ENCODE results near the gene TMEM129. TPM values are rescaled to one million over a fixed set of nuclear protein-coding genes. Genes with fewer than 3 reads are reported as not detected.

The TMEM129 gene
- total RNA-seq, 1 experiment from 2014 or later: 51.6 TPM

DNA sequence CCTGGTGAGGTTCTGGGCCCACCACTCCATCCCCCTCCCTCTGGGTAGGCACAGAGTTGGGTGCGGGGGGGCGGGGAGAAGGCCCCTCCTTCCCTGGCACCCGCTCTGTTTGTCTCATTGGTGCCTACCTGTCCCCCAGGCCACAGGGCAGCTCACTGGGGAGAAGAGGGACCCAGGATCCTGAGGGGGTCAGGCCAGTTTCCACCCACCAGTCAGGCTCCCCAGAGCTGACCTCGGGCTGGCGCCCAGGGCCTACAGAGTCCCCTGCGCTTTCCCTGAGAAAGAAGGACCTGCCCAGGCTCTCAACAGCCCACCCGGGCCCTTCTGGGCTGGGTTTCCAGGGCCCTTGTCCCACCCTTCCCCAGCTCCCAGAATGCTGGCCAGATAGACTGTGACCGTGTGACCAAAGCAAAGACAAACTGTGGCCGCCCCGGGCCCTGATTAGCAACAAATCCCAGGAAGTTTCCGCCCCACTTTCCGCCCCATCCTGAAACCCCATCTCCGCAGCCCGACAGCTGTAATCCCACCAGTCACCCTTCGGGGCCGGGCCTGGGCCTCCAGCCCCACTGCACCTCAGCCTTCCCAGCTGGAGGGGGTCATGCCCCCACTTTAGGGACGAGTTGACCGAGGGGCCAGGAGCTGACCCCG is 38.2 kb upstream of the TMEM129 start:
- in situ Hi-C loops (cut with HindIII; ENCODE audit: low sequenced_read_pairs): no loop called here
- no peak for DNase-seq (ENCODE audit: low spot score)

DNA sequence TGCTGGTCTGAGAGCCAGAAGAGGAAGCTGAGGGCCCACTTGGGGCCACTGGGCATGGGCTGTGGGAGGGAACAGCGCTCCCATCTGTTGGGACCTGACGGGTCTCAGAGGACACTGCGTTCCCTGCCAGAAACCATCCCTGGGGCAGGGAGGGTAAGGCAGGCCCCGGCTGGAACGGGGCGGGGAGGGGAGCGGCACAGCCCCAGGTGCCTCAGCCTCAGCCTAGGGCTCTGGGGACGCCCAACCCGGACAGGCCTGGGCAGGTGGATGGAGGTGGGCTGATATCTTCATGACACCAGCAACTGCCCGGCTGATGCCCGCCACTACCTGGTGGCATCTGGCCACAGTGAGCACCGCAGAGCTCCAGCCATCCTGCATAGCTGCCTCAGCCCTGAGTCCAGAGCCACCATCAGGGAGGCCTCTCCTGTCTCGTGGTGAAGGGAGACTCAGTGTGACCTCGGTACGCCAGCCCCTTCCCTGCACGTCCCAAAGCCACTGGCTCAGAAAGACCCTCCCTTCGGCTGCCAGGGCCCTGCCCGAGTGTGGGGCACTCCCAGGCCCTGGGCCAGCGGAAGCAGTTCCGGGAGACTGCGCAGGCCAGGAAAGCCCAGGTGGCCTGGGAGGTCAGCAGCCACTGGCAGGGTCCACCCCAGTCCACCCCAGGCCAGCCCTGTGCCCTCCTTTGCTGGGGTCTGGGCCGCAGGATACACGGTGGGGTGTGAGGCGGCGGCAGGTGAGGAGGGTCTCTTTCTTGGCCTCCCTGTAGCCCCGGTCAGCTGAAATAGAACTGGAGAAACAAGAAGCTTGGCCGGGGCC is 37.4 kb upstream of the TMEM129 start:
- in situ Hi-C loops (cut with HindIII; ENCODE audit: low sequenced_read_pairs): no loop called here

DNA sequence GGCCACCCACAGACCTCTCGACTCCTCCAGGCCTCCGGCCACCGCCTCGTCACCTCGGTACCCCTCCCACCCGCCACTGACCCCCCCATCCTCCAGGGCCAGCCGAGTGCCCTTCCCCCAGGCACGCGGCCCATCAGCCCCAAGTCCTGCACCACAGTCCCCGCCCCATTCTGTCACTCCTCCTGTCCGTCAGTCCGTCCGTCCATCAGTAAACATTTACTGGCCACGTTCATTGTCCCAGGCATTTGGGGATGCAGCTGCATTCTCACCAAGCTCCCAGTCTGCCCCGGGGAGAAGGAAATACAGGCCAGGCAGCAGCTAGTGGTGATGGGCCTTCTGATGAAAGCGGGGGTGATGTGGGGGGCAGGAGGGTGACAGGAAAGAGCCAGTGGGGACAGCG is 36.7 kb upstream of the TMEM129 start:
- no peak for DNase-seq (ENCODE audit: low spot score)
- in situ Hi-C loops (cut with HindIII; ENCODE audit: low sequenced_read_pairs): no loop called here

More for the DNA sequence above, 37.4 kb upstream of the TMEM129 start:
- DNase-seq (ENCODE audit: low spot score): no peak

DNA sequence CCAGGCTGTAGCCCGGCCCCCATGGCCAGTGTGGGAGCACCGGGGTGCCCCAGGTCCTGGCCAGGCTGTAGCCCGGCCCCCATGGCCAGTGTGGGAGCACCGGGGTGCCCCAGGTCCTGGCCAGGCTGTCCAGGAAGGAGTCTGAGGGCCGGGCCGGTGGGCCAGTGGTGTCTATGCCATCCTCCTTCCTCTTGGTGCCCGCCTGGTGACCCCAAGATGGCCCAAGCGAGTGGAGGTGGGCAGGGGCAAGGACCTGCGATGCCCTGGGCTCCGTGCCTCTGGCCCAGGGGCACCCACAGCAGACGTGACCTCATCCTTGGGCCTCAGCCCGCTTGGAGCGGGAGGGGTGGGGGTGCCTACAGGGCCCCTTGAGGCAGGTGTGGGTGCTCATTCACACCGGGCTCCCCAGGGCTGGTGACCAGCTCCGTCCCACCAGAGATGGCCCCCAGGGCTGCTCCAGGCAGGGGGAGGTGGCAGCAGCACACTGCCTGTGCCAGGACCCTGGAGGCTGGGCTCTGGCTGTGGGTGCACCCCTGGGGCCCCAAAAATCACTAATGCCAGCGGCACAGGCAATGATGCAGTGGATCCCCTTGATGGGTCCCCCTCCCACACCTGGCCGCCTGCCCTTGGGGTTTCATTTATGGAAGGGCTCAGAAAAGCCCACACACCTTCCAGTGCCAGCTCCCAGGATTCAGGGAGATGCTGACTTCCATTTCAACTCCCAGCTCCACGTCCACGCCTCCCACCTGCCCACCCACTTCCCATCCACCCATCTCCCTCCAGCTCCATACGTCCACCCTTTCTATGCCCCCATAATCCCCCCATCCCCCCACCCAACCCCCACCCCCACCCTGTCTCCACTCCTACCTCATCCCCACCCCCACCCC is 36.0 kb upstream of the TMEM129 start:
- DNase-seq (ENCODE audit: low spot score): no peak
- in situ Hi-C loops (cut with HindIII; ENCODE audit: low sequenced_read_pairs): no loop called here

DNA sequence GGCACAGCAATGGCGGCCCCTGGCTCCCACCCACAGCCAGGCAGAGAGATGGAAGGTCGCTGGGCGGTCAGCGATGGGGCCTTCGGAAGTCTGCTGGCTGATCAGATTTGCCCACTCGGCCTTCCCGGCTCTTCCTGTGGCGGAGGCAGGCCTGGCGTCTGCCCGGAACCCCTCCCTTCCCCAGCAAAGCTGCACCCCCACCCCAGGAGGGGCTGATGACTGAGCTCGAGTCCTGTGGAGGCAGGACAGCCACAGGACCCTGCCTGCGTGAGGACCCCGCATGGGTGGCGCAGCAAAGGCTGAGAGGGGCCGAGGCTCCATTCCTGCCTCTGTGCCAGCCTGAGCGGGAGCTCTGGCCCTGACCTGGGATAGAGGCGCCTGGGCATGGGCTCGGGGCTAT is 35.0 kb upstream of the TMEM129 start:
- in situ Hi-C loops (cut with HindIII; ENCODE audit: low sequenced_read_pairs): no loop called here
- no peak for DNase-seq (ENCODE audit: low spot score)

DNA sequence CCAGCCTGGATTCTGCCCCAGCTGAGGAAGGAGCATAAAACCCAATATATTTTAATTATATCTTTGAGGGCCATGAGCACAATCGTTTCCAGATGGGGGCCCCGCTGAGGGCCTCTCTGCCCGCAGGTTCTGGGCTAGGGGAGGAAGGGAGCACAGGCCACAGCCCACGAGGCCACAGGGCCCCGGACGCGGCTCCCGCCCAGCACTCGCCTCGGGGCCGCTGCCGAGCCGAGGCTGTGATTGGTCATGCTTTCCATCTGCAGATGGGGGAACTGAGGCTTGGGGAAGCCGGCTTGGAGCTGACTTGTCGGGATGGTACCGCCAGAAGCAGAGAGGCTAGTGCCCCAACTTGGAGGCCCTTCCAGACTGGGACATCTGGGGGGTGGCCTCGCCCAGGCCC is 34.2 kb upstream of the TMEM129 start:
- in situ Hi-C loops (cut with HindIII; ENCODE audit: low sequenced_read_pairs): no loop called here
- no peak for DNase-seq (ENCODE audit: low spot score)

DNA sequence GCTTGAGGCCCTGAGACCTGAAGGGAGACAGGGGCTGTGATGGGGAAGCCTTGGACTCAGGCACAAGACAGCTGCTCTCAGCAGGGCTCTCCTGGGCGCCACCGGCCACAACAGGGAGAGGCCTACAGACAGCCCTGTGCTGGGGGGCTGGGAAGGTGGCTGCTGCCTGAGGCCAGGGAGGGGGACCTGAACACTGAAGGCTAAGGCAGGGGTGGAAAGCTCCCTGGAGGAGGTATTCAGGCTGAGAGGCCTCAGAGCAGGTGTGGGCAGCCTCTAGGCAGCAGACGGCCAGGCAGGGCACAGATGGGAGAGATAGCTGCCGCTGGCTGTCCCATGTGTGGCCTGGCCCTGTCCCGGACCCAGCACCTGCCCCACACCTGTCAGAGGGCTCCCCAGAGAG is 33.2 kb upstream of the TMEM129 start:
- DNase-seq (ENCODE audit: low spot score): no peak
- in situ Hi-C loops (cut with HindIII; ENCODE audit: low sequenced_read_pairs): no loop called here

DNA sequence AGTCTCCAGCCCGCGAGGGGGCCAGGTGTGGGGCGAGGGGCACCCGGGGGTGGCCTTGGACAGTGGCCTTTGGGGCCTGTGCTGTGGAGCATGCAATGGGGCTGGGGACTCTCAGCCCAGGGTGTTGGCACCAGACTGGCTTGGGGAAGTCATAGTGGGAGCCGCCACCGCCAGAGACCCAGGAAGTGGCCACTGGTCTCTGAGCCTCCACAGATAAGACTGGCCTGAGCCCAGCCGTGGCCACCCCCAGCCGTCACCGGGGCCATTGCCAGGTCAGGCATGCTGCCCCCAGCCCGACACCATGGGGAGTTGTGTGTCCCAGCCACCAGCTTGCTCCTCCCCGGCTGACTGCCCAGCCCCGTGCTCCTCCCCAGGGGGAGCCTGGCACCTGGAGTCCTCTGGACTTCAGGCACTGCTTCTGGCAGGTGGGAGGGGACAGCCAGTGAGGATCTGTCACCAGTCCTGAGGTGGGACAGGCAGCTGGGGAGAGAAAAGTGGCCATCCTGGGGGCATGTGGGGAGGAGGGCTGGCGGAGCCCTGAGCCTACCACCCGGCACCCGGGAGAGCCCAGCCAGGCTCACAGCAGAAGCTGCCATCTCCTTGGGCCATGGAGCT is 32.7 kb upstream of the TMEM129 start:
- no peak for DNase-seq (ENCODE audit: low spot score)
- in situ Hi-C loops (cut with HindIII; ENCODE audit: low sequenced_read_pairs): no loop called here

DNA sequence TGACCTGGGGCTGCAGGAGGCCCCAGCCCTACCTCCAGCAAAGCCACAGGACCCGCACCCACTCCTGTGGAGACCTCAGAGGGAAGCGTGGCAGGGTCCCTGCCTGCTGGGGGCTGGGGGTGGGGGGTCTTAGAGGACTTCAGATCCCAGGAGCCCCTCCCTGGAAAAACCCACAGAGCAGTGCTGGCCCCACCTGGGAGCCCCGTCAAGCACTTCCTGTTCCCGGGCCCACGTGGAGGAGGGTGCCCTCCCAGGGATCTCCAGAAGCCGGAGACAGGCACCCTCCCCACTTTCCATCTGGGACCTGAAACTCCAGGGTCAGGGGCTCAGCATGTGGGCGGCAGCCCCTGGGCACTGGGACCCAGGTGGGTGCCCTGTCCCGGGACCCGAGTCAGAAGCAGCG is 32.2 kb upstream of the TMEM129 start:
- in situ Hi-C loops (cut with HindIII; ENCODE audit: low sequenced_read_pairs): no loop called here
- no peak for DNase-seq (ENCODE audit: low spot score)

DNA sequence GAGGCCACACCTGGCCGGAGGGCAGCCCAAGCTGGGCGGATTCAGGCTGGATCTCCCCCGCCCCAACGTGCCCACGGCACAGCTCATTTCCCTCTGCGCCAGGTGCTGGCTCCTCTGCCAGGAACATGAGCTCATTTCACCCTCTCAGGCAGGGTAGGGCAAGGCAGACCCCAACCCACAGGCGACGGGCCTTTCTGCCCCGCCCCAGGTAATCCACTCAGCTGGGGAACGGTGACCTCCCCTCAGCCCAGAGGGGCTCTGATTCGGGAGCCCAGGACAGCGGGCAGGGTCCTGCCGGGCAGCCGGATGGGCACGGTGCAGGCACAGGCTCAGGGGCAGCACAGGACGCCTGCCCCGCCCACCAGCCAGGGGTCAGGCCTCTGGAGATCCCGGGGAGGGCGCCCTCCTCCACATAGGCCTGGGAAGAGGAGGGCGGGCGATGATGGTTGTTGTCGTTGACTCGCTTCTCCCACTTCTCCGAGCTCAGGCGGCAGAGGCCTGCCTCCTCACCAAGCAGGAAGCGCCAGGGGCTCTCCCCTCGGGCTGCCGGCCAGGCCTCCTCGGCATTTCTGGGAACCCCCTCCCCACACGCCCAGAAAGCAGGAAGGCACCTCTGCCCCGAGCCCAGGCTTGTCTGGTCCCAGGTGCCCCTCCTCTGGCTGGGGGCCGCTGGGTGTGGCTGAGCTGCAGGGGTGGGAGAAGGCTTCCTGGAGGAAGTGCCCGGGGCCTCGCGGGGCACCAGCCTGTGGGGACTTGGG is 31.3 kb upstream of the TMEM129 start:
- in situ Hi-C loops (cut with HindIII; ENCODE audit: low sequenced_read_pairs): no loop called here
- no peak for DNase-seq (ENCODE audit: low spot score)

DNA sequence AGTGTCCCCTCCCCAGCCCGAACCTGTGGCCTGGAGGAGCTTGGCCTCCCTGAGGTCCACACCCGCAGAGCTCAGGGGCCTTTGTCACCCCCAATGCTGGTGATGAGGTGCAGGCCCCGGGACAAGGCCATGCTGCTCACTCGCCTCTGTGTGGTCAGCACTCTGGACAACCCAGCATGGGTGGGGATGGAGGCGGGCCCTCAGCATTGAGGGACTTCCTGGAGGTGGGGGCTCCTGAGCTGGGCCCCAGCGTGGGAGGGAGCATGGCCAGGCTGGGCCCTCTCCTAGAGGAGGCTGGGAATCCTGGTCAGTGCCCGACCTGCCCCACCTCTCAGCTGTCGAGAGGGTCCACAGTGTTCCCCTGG is 30.8 kb upstream of the TMEM129 start:
- no peak for DNase-seq (ENCODE audit: low spot score)
- in situ Hi-C loops (cut with HindIII; ENCODE audit: low sequenced_read_pairs): no loop called here

DNA sequence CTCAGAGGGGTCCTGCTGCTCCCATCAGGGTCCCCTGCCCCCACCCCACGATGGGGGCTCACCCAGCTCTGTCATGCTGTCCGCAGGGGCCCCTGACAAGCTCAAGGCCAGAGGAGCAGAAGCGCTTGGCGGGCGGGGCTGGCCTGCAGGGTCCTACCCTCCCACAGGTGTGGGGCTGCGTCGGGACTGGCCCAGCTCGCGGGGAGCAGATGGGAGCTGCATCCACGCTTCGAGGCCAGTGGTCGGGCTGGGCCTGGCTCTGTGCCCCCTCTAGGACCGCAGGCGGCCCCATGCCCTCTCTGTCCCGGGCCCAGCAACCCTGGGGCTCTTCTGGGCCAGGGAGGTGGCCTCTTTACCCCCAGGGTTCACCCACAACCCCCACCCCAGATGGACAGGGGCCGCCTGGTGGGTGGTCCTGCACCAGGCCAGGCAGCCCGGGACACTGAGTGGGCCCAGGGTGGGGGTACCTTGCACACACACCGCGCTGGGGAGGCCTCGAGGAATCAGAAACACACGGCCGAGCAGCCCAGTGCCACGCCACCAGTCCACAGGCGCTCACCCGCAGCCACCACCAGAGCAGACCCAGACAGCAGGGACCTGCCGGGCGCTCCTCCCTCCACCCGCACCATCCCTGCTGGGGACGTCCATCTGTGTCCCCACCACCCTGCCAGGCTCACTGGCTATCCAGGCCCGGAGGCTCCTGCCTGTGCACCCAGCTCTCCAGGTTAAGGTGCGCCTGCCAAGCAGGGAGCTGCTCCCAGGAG is 30.2 kb upstream of the TMEM129 start:
- in situ Hi-C loops (cut with HindIII; ENCODE audit: low sequenced_read_pairs): no loop called here
- no peak for DNase-seq (ENCODE audit: low spot score)

DNA sequence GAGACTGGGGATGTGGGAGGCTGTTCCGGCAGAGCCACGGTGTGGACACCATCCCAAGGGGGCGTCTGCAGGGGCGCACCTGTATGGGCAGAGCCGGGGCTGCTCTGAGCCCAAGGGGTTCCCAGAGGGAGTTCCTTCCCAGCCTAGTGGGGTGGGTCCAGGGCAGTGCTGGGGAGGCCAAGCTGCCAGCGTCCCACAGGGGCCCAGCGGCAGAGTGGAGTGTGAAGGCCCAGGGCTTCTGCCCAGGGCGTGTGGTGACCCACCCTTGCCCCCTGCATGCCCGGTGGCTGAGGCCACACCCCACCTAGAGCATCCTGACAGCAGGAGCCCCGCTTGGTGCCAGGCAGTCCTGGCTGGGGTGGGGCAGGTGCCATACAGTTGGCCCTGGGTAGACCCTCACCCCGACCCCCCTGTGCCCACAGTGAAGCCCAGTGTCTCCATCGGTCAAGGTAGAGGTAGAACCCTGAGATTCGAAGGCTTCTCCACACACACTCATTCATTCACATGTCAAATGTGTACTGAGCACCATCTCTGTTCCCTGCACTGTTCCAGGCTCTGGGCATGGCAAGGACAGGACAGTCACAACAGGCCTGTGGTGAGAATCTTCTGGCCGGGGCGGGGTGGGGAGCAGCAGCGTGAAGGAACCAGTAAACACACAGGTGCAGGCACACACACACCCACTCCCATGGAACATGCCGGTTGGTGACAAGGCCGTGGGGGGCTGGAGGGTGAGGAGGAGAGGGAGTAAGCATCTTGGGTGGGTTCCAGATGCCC is 29.4 kb upstream of the TMEM129 start:
- no peak for DNase-seq (ENCODE audit: low spot score)
- in situ Hi-C loops (cut with HindIII; ENCODE audit: low sequenced_read_pairs): no loop called here

DNA sequence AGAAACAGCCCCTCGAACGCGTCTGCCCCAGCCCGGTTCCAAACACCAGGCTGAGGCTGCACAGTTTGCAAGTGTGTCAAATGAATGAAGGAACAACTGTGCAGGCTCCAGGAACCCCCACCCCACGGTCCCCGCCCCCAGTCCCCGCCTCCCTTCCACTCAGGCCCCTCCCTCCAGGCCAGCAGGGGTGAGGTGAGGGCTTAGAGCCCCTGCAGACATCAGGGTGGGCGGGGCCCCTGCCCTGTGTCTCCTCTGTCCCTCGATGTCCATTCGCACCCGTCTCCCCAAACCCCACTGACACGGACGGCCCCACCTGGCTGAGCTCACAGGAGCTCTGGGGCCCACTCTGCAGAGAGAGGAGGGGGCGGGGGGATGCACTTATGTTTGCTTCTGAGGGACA is 28.7 kb upstream of the TMEM129 start:
- no peak for DNase-seq (ENCODE audit: low spot score)
- in situ Hi-C loops (cut with HindIII; ENCODE audit: low sequenced_read_pairs): no loop called here

DNA sequence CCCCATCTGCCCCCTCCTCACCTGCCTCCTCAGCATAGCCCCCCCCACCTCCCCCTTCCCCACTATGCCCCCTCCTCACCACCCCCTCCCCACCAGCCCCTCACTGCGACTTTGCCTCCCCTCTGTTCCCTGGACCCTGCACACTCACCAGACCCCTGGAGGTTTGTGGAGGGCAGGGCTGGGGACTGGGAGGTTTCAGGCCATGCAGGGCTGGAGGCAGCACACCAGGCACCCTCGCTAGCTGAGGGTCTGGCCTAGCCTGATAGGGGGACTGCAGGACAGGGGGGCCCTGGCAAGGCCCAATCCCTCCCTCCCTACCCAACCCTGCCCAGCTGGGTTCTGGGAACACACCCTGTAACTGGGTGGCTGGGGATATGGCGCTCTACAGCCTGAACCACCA is 28.2 kb upstream of the TMEM129 start:
- in situ Hi-C loops (cut with HindIII; ENCODE audit: low sequenced_read_pairs): no loop called here
- no peak for DNase-seq (ENCODE audit: low spot score)

DNA sequence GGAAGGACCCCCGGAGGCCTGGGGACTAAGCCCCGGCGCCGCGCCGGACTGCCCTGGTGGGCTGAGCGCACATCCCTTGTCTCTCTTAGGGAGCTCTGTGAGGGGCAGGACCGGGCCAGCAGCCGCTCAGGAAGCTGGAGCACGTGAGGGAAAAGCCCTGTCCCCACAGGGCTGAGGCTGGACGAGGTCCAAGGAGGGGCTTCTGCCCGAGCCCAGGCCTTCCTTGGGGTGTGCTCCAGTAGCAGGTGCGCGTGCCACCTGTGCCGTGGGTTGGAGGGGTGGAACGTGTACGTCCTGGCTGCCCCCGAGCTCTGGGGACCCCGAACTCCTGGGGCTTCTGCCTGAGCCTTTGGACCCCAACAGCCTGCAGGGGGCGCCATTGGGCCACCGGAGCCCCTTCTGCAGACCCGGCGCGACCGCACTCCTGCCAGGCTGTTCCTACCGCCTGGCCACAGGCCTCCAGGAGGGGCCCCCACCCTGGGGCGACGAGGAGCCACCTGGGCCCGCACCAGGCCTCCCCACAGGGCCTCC is 27.4 kb upstream of the TMEM129 start:
- DNase-seq (ENCODE audit: low spot score): peak; percentile 61
- in situ Hi-C loops (cut with HindIII; ENCODE audit: low sequenced_read_pairs): no loop called here

DNA sequence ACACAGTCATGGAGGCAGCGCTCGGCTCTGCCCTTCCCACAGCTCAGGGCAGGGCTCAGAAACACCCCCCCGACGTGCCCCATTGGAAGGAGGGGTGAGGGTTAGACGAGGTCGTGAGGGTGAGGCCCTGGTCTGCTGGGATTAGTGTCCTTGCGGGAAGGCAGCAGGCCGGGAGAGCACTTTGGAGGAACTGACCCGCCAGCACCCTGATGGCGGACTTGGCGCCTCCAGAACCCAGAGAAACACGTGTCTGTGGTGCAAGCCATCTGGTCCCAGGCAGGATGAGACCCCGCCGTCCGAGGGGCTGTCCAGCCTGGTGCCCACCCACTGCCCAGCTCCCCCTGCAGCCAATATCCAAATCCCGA is 26.5 kb upstream of the TMEM129 start:
- in situ Hi-C loops (cut with HindIII; ENCODE audit: low sequenced_read_pairs): no loop called here
- DNase-seq (ENCODE audit: low spot score): no peak

Data from G401 (cell line).